ENCODE results near the gene GNB3.

DNA sequence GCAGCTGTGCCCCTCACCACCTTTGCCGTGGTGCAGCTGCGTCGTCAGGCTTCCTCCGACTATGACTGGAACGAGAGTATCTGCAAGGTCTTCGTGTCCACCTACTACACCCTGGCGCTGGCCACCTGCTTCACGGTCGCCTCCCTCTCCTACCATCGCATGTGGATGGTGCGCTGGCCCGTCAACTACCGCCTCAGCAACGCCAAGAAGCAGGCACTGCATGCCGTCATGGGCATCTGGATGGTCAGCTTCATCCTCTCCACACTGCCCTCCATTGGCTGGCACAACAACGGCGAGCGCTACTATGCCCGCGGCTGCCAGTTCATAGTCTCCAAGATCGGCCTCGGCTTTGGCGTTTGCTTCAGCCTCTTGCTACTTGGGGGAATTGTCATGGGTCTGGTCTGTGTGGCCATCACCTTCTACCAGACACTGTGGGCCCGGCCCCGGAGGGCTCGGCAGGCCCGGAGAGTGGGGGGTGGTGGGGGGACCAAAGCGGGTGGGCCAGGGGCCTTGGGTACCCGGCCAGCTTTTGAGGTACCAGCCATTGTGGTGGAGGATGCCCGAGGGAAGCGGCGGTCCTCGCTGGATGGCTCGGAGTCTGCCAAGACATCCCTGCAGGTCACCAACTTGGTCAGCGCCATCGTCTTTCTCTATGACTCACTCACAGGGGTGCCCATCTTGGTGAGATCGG, 16.5 kb upstream of the GNB3 start:
- TF ChIP-seq, protein P1, sequence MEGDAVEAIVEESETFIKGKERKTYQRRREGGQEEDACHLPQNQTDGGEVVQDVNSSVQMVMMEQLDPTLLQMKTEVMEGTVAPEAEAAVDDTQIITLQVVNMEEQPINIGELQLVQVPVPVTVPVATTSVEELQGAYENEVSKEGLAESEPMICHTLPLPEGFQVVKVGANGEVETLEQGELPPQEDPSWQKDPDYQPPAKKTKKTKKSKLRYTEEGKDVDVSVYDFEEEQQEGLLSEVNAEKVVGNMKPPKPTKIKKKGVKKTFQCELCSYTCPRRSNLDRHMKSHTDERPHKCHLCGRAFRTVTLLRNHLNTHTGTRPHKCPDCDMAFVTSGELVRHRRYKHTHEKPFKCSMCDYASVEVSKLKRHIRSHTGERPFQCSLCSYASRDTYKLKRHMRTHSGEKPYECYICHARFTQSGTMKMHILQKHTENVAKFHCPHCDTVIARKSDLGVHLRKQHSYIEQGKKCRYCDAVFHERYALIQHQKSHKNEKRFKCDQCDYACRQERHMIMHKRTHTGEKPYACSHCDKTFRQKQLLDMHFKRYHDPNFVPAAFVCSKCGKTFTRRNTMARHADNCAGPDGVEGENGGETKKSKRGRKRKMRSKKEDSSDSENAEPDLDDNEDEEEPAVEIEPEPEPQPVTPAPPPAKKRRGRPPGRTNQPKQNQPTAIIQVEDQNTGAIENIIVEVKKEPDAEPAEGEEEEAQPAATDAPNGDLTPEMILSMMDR (IDR thresholded peaks at IDR 0.05) = no peak
- TF ChIP-seq, protein P2, sequence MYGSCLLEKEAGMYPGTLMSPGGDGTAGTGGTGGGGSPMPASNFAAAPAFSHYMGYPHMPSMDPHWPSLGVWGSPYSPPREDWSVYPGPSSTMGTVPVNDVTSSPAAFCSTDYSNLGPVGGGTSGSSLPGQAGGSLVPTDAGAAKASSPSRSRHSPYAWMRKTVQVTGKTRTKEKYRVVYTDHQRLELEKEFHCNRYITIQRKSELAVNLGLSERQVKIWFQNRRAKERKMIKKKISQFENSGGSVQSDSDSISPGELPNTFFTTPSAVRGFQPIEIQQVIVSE (CRISPR knock-in tag; IDR thresholded peaks at IDR 0.05; ENCODE audit: borderline replicate concordance) = no peak
- TF ChIP-seq ESRRA (CRISPR knock-in tag; IDR thresholded peaks at IDR 0.05; ENCODE audit: borderline replicate concordance) (no peak), MXD4 (CRISPR knock-in tag; IDR thresholded peaks at IDR 0.05; ENCODE audit: borderline replicate concordance) (no peak)
- TF ChIP-seq, protein P3, sequence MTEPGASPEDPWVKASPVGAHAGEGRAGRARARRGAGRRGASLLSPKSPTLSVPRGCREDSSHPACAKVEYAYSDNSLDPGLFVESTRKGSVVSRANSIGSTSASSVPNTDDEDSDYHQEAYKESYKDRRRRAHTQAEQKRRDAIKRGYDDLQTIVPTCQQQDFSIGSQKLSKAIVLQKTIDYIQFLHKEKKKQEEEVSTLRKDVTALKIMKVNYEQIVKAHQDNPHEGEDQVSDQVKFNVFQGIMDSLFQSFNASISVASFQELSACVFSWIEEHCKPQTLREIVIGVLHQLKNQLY (CRISPR knock-in tag; IDR thresholded peaks at IDR 0.05) = no peak

Measured in WTC11 (cell line).